ENCODE results near the gene RUSC1. TPM values are rescaled to one million over a fixed set of nuclear protein-coding genes. Genes with fewer than 3 reads are reported as not detected.

The RUSC1 gene
- total RNA-seq, 4 donors from 2014 or later = 13.8 to 49.1 (median 35.9) TPM

DNA sequence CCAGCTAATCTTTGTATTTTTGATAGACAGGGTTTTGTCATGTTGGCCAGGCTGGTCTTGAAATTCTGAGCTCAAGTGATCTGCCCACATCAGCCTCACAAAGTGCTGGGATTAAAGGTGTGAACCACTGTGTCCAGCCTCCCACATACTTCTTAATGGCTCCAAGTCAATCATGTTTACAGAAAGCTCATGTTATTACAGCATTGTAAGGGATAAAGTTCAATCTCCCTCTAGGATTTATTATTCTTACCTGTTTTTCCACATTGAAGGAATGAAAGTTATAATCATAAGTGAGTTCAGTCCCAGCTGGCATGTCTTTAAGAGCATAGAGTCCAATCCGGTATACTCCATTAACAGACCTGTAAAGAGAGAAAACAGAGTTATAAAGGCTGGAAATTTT lies 39.4 kb downstream of the RUSC1 start:
- Histone ChIP-seq H3K27me3 (no peaks in the 10 kb centered on the region), H3K36me3 (no peaks in the 10 kb centered on the region), H3K4me3 (no peak overlapping the region), H3K27ac (no peak overlapping the region), H3K9me3 (no peaks in the 10 kb centered on the region), H3K4me1 (no peaks in the 10 kb centered on the region)
- TF ChIP-seq POLR2A (IDR thresholded peaks at IDR 0.05) = no peak
- no peak for TF ChIP-seq CTCF (IDR thresholded peaks at IDR 0.05)
- DNase-seq = no peak
- intact Hi-C loops (cut with DNase I; ENCODE audit: low total_unique reads) = no loop called here

- H3K9me3 ChIP-seq = no peaks in the 10 kb centered on the region
- no peak for DNase-seq
- H3K27ac ChIP-seq = peak overlapping the region; percentile 57 to 79
- H3K4me1 ChIP-seq = peaks cover 0 to 4% of the 10 kb centered on the region in 2 donors
- no peak overlapping the region for H3K4me3 ChIP-seq
- no peak for TF ChIP-seq CTCF (IDR thresholded peaks at IDR 0.05)
- TF ChIP-seq POLR2A (IDR thresholded peaks at IDR 0.05) = no peak
- H3K36me3 ChIP-seq = no peaks in the 10 kb centered on the region
- intact Hi-C loops (cut with DNase I; ENCODE audit: low total_unique reads) = no loop called here
- no peaks in the 10 kb centered on the region for H3K27me3 ChIP-seq
Measured at GRCh38 chr1:155379180-155379579, 58.5 kb downstream of the RUSC1 start.

DNA sequence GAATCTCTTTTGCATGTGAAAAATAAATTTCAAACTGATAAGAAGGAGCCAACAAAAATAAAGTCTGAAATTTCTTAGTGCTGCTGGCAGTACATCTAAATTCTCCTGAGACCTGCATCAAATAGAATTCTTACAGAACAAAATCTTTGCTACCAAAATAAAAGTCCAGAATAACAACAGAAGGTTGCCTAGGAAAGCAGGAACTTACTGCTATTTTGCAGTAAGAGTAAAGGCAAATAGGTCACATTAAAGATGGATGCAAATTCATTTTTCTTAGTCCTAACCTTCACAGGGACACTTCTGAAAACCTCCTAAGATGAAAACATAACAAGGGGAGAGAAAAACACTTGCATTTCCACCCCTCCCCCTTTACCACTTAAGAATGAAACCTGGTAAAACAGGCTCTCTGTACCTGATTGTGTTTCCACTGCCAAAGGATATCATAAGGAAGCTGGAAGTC lies 59.0 kb downstream of the RUSC1 start:
- TF ChIP-seq POLR2A (IDR thresholded peaks at IDR 0.05) = no peak
- peak in 1 of 4 experiments; percentile 3 for TF ChIP-seq CTCF (IDR thresholded peaks at IDR 0.05)
- Histone ChIP-seq H3K4me1 (peaks cover 0 to 4% of the 10 kb centered on the region in 2 donors), H3K27me3 (no peaks in the 10 kb centered on the region), H3K36me3 (no peaks in the 10 kb centered on the region), H3K27ac (peak overlapping the region; percentile 57 to 79), H3K9me3 (no peaks in the 10 kb centered on the region), H3K4me3 (no peak overlapping the region)
- DNase-seq = no peak
- intact Hi-C loops (cut with DNase I; ENCODE audit: low total_unique reads) = no loop called here

MicroRNAs within 50 kb of the gene (microRNA counts, 767-probe panel; counts per million panel counts)
- 0 counts per million in 2 donors for microRNA hsa-miR-555

Small RNA genes within 50 kb of the gene (microRNA-seq; reads per million reads assigned to microRNA genes)
- not detected for gene MIR555 (ENCODE audit: borderline microRNAs expressed, borderline replicate concordance)

Small RNA genes within 50 kb of the gene (small RNA-seq; reads per million reads assigned to genes)
- gene RNU6-106P = not detected

Other genes starting within 250 kb of the RUSC1 start
- gene EFNA3, start 242.1 kb upstream of the RUSC1 start, total RNA-seq = 1 to 10 TPM in 3 of 4 donors, not detected in 1; 3.2 to 7.6 (median 3.3) TPM
- gene EFNA1, start 193.0 kb upstream of the RUSC1 start, total RNA-seq = 10 to 100 TPM; 22.3 to 58.5 (median 36.5) TPM
- gene SLC50A1, start 185.0 kb upstream of the RUSC1 start, total RNA-seq = 10 to 100 TPM in 3 of 4 donors, under 1 TPM in 1; 0.26 to 24.0 (median 21.8) TPM
- gene DPM3, start 180.4 kb upstream of the RUSC1 start, total RNA-seq = 10 to 100 TPM; 36.1 to 94.4 (median 85.4) TPM
- 100 to 1,000 TPM in 1 of 4 donors, 10 to 100 TPM in 2, 1 to 10 TPM in 1; 1.5 to 200 (median 62.5) TPM for gene KRTCAP2, start 147.6 kb upstream of the RUSC1 start, total RNA-seq
- 1 to 10 TPM in 3 of 4 donors, under 1 TPM in 1; 0.26 to 4.6 (median 2.5) TPM for gene TRIM46, start 147.0 kb upstream of the RUSC1 start, total RNA-seq
- 100 to 1,000 TPM in 1 of 4 donors, 10 to 100 TPM in 3; 11.8 to 101 (median 38.3) TPM for gene THBS3, start 113.0 kb upstream of the RUSC1 start, total RNA-seq
- 10 to 100 TPM in 3 of 4 donors, 1 to 10 TPM in 1; 9.7 to 62.4 (median 26.0) TPM for gene MTX1, start 112.2 kb upstream of the RUSC1 start, total RNA-seq
- gene ENTREP3, start 65.4 kb upstream of the RUSC1 start, total RNA-seq = 10 to 100 TPM in 2 of 4 donors, 1 to 10 TPM in 2; 5.3 to 28.2 (median 11.7) TPM
- gene SCAMP3, start 58.5 kb upstream of the RUSC1 start, total RNA-seq = 10 to 100 TPM in 3 of 4 donors, 1 to 10 TPM in 1; 10.0 to 44.4 (median 29.2) TPM
- gene CLK2, start 47.4 kb upstream of the RUSC1 start, total RNA-seq = 10 to 100 TPM; 25.4 to 75.3 (median 39.3) TPM
- gene HCN3, start 43.4 kb upstream of the RUSC1 start, total RNA-seq = 1 to 10 TPM in 2 of 4 donors, not detected in 2; 4.2 to 5.5 TPM
- under 1 TPM in 1 of 4 donors, not detected in 3; 0.21 TPM for gene PKLR, start 19.5 kb upstream of the RUSC1 start, total RNA-seq
- 100 to 1,000 TPM in 2 of 4 donors, 10 to 100 TPM in 2; 23.8 to 113 (median 99.6) TPM for gene FDPS, start 12.0 kb upstream of the RUSC1 start, total RNA-seq
- gene ASH1L, start 241.9 kb downstream of the RUSC1 start, total RNA-seq = 100 to 1,000 TPM in 2 of 4 donors, 10 to 100 TPM in 2; 48.9 to 159 (median 99.8) TPM

Data from uterus (tissue), 4 donors.